Measurements from ENCODE around the gene POU4F1.

POU4F1 gene

DNA sequence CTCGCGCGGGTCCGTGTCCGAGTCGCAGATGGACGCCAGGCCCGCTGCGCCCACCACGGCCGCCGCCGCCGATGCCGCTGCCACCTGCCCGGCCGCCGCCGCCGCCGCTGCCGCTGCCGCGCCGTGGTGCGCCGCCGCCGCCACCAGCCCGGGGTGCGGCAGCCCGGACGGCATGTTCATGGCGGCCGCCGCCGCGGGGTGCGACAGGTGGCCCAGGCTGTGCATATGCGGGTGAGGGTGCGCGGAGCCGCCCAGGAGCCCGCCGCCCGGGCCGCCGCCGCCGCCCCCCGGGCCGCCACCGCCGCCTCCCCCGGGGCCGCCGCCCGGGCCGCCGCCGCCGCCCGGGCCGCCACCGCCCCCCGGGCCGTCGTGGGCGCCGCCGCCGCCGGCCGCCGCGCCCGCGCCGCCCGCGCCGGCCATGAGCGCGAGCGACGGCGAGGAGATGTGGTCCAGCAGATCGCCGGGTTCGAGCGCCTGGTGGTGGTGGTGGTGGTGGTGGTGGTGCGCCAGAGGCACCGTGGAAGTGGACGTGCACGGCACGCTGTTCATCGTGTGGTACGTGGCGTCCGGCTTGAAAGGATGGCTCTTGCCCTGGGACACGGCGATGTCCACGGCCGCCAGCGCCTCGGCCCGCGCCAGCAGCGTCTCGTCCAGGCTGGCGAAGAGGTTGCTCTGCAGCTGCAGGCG is 1.3 kb downstream of the POU4F1 start:
- POLR2A ChIA-PET (ENCODE audit: low non-redundant PET), result no interaction called here
- CTCF ChIA-PET, result interaction anchor here (0.7 kb wide), 1 partner anchor 721 kb away, joined by 4 read pairs; no protein-coding TSS in a partner anchor
- TF ChIP-seq, protein P1, sequence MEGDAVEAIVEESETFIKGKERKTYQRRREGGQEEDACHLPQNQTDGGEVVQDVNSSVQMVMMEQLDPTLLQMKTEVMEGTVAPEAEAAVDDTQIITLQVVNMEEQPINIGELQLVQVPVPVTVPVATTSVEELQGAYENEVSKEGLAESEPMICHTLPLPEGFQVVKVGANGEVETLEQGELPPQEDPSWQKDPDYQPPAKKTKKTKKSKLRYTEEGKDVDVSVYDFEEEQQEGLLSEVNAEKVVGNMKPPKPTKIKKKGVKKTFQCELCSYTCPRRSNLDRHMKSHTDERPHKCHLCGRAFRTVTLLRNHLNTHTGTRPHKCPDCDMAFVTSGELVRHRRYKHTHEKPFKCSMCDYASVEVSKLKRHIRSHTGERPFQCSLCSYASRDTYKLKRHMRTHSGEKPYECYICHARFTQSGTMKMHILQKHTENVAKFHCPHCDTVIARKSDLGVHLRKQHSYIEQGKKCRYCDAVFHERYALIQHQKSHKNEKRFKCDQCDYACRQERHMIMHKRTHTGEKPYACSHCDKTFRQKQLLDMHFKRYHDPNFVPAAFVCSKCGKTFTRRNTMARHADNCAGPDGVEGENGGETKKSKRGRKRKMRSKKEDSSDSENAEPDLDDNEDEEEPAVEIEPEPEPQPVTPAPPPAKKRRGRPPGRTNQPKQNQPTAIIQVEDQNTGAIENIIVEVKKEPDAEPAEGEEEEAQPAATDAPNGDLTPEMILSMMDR (conservative IDR thresholded peaks at IDR 0.05; ENCODE audit: low read depth), result no peak
- no peak overlapping the region for H3K27ac ChIP-seq
- no peak for DNase-seq (ENCODE audit: low spot score)

DNA sequence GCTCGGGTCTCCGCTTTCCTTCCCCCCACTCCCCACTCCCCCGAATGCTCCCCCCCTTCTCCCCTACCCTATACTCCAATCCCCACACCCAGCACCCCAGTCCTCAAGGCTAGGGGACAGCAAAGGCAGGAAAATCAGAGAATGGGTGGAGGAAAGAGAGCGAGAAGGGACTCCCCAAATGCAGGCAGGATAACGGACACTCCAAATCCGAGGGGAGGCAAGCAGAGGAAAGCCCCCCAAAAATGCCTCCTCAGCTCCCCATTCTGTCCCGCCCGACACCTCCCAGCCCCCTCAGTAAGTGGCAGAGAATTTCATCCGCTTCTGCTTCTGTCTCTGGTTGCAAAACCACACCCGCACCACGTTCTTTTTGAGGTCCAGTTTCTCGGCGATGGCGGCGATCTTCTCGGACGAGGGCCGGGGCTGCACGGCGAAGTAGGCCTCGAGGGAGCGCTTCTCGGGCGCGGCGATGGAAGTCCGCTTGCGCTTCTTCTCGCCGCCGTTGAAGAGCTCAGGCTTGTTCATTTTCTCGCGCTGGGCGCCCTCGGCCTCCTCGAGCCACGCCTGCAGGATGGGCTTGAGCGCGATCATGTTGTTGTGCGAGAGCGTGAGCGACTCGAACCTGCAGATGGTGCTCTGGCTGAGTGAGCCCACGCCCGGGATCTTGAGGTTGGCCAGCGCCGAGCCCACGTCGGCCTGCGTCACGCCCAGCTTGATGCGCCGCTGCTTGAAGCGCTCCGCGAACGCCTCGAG is 2.1 kb downstream of the POU4F1 start:
- DNase-seq (ENCODE audit: low spot score), result no peak
- ChIA-PET POLR2A (ENCODE audit: low non-redundant PET) (no interaction called here), CTCF (no interaction called here)
- TF ChIP-seq, protein P1 (conservative IDR thresholded peaks at IDR 0.05; ENCODE audit: low read depth), result no peak
- H3K27ac ChIP-seq, result no peak overlapping the region

DNA sequence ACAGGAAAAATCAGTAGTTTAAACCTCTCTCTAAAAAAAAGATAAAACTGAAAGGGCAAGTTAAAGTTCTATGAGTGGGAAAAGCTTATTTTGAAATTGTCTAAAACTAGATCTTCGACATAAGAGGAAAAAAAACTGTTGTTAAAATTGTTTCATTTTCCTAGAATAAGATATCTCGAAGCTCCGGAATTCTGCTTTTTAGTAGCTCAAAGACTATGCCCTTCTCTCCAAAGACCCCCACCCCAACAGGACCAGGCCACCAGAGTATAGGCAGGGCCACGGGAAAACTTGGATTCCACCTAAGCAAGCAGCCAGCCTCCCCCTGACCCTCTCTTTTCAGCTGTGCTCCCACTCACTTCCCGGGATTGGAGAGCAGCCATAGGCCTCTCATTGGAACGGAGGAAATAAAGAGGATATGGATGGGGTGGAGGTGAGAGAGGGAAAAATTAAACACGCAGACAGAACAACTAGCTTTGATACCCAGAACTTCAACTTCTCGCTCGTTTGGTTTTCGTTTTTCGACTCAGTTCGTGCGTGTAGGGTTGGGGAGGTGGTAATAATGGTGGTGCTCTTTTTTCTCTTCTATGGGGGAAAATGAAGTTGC is 3.0 kb downstream of the POU4F1 start:
- TF ChIP-seq, protein P1 (conservative IDR thresholded peaks at IDR 0.05; ENCODE audit: low read depth), result no peak
- ChIA-PET CTCF (no interaction called here), POLR2A (ENCODE audit: low non-redundant PET) (no interaction called here)
- DNase-seq (ENCODE audit: low spot score), result no peak
- no peak overlapping the region for H3K27ac ChIP-seq

DNA sequence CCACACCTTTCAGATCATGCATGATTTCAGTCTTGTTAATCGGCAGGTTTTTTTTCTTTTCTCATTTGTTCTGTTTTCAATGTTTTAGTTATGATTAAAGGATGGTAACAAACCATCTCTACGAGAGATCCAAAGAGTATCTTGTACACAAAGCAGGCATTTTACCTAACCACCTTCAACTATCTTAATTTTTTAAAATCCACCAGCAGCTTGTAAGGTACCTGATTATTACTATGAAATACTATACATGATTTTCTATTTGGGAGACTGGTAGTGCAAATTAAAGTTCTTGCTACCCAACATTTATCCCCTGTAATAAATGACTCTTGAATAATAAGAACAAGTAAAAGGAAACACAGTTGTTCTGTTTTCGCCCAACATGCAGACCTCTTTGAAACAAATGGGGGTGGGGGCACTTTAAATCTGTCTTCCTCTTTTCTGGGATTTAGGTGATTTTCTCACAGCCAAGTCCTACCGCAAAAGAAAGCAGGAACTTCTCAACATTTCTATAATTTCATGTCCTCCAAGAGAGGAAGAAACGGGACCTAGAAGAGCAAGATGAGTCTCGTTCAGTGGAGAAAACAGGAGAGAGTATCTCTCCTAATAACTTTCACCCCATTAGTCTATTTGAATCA is 3.6 kb downstream of the POU4F1 start:
- no peak overlapping the region for H3K27ac ChIP-seq
- CTCF ChIA-PET, result no interaction called here
- POLR2A ChIA-PET (ENCODE audit: low non-redundant PET), result no interaction called here
- TF ChIP-seq, protein P1 (conservative IDR thresholded peaks at IDR 0.05; ENCODE audit: low read depth), result no peak
- DNase-seq (ENCODE audit: low spot score), result no peak

DNA sequence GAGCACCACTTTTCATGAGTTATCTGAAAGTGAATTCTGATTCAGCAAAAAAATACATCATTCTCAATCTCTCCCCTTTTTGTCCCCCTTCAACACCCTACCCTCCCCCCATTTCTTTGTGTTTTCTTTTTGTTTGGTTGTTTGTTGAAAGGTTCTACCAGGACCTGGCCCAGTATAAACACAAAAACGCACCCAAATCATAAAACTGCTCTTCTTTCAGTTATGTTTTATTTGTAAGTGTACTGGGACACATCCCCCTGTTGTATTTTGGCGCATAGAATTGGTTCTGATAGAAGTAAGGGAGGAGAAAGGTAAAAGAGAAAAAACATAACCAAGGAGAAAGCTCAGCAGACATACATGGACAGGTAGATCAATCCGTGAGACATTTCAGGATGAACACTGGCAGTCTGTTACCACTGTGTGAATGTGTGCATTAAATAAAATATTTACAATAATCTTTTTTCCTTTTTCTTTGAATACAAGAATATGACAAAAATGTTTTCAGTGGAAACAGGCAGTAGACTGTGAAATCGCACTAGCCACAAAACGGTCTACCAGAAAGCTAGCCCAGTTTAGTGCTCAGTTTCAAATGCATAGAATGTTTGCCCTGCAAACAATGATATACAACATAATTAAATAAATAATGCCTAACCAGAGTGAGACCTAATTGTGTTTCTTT is 4.2 kb downstream of the POU4F1 start:
- TF ChIP-seq, protein P1 (conservative IDR thresholded peaks at IDR 0.05; ENCODE audit: low read depth), result no peak
- no peak for DNase-seq (ENCODE audit: low spot score)
- no peak overlapping the region for H3K27ac ChIP-seq
- POLR2A ChIA-PET (ENCODE audit: low non-redundant PET), result no interaction called here
- CTCF ChIA-PET, result no interaction called here

Data from RWPE1 (cell line).